Panc1 (cell line): Measurements from ENCODE around the gene PTPRZ1.

Source experiments
- CTCF ChIP-seq: fragments of 450-650 bp; IDR thresholded peaks from 2 replicates; pipeline ENCODE4 v1.5.1; 2017; ENCODE audit warnings: mild to moderate bottlenecking
- POLR2AphosphoS5 ChIP-seq: IDR thresholded peaks from 2 replicates; pipeline ENCODE4 v1.6.1; 2012; ENCODE audit warnings: mild to moderate bottlenecking, low read depth, low read length, moderate library complexity
- REST ChIP-seq, 2 experiments: IDR thresholded peaks; 2 replicates each; pipeline ENCODE4 v1.6.1; 2011 to 2012; ENCODE audit warnings: low read depth in 2 of 2, control low read depth in 1 of 2, low read length in 1 of 2, mild to moderate bottlenecking in 1 of 2, moderate library complexity in 1 of 2; ENCODE audit not compliant: insufficient read depth in 1 of 2

DNA sequence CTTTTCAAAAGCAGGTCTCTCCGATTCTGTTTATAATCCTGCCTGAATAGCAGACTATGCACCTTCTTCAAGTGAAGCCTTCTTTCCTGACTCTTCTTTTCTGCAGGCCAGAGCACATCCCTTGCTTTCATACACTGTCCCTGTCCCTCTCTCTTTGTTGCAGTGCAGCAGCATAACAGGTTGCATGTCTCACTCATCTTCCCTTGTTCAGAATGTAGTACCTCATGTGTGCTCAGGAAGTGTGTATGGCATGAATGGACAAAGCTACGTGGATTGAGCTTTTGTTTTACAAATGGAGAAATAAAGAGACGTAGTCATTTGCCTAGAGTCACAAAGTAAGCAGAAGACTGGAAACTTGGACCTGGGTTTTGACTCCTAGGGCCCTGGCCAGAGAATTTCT, 68.0 kb downstream of the PTPRZ1 start:
- no peak for TF ChIP-seq CTCF
- no peak for TF ChIP-seq POLR2AphosphoS5
- TF ChIP-seq REST (IDR thresholded peaks at IDR 0.05; ENCODE audit: insufficient read depth in 1 of 2, low read depth in 2 of 2, low read length in 1 of 2): no peak
